Right renal pelvis (tissue), 4 donors: ENCODE data around the gene GABARAPL1. TPM values are rescaled to one million over a fixed set of nuclear protein-coding genes. Genes with fewer than 3 reads are reported as not detected.

Source experiments
- DNase-seq, 4 donors: peaks; one replicate each; pipeline ENCODE4 v3.0.0-alpha.2; 2013; ENCODE audit warnings: low read depth in 4 of 4, low spot score in 3 of 4, missing footprints in 1 of 4
- polyA plus RNA-seq, 4 donors: library from polyadenylated mRNA; unstranded; fragments of 120-200 nt; gene quantifications; one replicate each; pipeline ENCODE4 v1.2.1, GENCODE V29; 2013; ENCODE audit not compliant: insufficient read length in 4 of 4

Gene GABARAPL1
- polyA plus RNA-seq, 4 donors = 71.8 to 85.3 (median 77.1) TPM

GRCh38 chr12:10226731-10227130 lies 14.1 kb downstream of the GABARAPL1 start:
- DNase-seq = no peak

DNA sequence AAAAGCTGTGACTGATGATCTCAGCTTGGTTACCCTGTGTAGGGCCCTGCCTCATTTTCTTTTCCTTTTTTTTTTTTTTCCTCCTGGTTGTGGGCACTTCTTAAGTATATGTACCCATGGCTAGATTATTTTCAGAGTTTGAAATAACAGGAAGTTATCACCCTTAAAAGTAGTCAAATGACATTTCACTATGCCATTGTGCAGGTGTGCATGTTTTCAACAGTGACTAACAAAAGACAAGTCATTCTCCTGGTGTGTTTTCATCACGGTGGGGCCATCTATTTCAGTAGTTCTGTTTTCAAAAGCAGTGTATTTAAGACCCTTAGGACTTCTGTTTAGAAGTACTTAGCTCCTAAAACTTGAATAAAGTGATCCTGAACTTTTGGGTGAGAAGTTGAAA lies 15.0 kb downstream of the GABARAPL1 start:
- DNase-seq = no peak

DNA sequence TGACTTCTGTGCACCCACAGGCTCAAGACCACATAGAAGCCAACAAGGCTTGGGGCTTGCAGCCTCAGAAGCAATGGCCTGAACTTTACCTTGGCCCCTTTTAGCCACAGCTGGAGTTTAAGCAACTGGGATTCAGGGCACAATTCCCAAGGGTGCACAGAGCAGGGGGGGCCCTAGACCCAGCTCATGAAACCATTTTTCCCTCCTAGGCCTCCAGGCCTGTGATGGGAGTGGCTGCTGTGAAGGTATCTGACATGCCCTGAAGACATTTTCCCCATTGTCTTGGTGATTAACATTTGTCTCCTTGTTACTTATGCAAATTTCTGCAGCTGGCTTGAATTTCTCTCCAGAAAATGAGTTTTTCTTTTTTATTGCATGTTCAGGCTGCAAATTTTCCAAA lies 21.9 kb downstream of the GABARAPL1 start:
- DNase-seq = no peak

- peak in 2 of 4 donors; percentile 17 to 42 for DNase-seq
Observed at GRCh38 chr12:10235761-10236631, 23.3 kb downstream of the GABARAPL1 start.

DNA sequence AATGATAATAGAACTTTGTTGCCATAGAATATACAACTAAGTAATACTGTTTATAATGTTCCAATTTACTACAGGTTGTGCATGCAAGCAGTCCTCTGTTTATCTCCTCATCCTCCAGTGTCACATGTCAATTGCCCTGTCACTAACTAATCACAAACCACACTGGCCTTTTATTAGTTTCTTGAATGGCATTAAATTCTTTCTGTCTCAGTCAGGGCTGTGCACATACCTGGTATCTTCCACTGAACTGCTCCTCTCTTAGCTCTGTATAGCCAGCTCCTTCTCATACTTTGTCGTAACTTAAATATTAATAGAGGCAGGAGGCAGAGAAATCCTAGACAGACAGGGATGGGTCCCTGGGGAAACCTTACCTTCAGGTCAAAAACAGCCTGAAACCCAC lies 24.0 kb downstream of the GABARAPL1 start:
- DNase-seq = no peak

GRCh38 chr12:10238526-10238925 lies 25.8 kb downstream of the GABARAPL1 start:
- no peak for DNase-seq

DNA sequence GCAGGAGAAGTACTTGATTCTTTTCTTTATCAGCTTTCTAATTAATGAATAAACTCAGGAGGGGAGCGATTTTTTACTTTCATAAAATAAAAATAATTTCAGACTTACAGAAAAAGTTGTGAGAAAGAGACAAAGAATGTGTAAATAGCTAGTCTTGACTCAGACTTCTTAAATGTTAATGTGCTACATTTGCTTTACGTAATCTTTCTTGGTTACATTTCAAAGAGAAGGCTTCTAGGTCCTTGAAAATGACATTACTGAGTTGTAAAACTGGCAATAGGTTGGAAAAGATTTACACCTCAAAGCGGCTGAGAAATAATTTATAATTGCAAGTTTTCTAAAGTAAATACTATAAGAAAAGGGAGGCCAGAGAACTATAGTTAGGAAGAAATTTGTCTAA lies 28.6 kb downstream of the GABARAPL1 start:
- no peak for DNase-seq

DNA sequence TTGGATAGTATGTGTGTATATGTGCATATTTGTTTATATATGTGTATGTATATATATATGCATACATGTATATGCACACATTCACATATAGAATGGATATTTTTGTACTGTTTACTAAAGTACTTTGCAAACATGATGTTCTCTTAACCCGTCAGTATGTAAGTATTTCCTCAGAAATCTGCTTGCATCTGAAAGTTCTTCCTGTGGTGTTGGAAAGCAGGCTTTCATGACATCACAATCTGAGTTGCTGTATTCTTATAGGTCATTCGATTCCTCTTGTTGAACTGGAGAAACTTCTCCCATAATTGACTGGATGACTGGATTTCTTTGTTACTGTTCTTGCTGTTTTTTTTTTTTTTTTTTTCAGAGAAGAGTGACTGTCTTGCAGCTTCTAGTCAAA lies 29.1 kb downstream of the GABARAPL1 start:
- no peak for DNase-seq

DNA sequence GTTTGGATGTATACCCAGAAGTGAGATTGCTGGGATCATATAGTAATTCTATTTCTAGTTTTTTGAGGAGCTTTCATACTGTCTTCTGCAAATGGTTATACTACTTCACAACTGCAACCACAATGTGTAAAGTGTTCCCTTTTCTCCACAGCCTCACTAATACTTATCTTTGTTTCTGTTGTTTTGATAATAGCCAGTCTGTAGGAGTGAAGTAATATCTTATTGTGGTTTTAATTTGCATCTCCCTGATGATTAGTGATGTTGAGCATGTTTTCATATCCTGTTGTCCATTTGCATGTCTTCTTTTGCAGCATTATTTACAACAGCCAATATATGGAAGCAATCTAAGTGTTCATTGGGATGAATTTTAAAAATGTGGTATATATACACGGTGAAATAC lies 29.9 kb downstream of the GABARAPL1 start:
- no peak for DNase-seq

- DNase-seq = no peak
Observed at GRCh38 chr12:10243818-10244520, 31.3 kb downstream of the GABARAPL1 start.

GRCh38 chr12:10247436-10248058 lies 34.9 kb downstream of the GABARAPL1 start:
- no peak for DNase-seq

DNA sequence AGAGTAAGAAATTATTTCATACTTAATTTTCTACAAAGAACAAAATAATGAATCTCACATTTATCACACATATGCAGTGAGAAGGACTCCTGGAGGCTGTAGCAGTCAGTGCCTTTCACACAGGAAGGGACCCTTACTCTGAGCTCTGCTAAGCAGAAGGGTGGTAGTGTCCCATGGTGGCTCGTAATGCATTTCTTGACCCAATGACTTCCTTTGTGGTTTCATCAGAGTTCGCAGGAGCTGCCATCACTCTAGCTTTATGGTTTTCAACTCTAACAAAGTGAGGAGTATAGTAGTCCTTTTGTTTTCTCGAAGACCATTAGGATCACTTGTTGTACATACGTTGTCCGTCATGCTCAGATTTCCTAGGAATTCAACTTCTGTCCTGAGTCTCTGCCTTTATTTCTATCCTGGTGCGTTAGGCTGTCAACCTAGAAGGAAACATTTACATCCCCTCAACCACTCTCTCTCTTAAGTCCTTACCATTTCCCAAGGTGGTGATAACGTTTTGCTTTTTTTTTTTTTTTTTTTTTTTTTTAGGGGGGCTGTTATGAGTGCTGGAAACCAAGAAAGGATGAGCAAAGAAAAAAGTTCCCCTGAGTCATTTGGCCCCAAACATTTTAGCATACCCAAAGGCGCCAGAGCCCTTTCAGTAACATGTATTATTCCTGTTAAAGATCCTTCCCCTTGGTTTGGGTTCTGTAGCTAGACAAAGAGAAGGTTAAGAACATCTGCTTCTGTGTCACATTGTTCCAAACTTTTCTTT lies 37.2 kb downstream of the GABARAPL1 start:
- DNase-seq = no peak

- no peak for DNase-seq
Observed at GRCh38 chr12:10251669-10252068, 39.0 kb downstream of the GABARAPL1 start.

DNA sequence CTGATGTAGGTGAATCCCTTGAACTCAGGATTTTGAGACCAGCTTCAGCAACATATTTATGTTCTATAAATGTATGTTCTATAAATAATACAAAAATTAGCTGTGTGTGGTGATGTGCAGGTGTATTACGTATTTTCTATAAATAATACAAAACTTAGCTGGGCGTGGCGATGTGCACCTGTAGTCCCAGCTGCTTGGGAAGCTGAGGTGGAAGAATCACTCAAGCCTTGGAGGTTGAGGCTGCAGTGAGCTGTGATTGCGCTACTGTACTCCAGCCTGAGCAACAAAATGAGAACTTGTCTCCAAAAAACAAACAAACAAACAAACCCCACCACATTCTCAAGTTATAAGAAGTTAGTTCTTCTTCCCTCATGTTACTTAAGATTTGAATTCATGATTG lies 39.5 kb downstream of the GABARAPL1 start:
- no peak for DNase-seq

DNA sequence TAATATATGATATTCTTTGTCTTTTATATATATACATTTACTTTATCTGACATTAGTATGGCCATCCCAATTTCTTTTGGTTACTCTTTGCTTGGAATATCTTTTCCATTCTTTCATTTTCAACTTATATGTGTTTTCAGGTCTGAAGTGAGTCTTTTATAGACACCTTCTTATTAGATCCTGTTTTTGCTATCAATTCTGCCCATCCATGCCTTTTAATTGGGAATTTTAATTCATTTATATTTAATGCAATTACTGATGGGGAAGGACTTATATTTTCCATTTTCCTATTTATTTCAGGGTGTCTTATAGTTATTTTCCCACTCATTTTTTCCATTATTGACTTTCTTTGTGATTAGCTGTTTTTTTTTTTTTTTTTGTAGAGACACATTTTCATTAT lies 43.4 kb downstream of the GABARAPL1 start:
- DNase-seq = no peak

GRCh38 chr12:10260927-10261326 lies 48.2 kb downstream of the GABARAPL1 start:
- DNase-seq = no peak

DNA sequence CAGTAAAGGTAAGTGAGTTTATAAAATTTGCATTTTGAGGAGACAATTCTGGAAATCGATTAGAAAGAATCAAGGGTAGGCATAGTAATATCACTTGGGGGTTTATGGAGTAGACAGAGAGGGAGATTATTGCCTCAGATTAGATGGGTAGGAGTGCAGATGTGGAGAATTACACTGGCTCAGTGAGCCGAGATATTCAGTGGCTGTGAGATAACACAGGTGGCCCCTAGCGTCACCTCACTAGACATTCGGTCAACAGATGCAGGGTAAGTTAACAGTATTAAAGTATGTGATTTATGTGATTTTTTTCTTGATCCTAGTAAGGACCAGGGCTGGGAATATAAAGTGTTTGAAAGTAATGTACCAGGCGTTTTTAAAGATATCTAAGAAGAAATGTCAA lies 55.4 kb downstream of the GABARAPL1 start:
- no peak for DNase-seq

GRCh38 chr12:10272467-10272866 lies 59.8 kb downstream of the GABARAPL1 start:
- no peak for DNase-seq
